Suppressor macrophage treated with lipopolysaccharide for 1 hour (primary cell): ENCODE data around the gene PCGF2.
A peak's percentile ranks its signal among the peaks of the same experiment; 100 is the strongest.
"Not testable (repeated sequence)": the region's sequence is repeated elsewhere in the genome, so short reads cannot be mapped to it uniquely, and the experiment has no call there.

Source experiments
- DNase-seq, 3 donors: peaks; one replicate each; pipeline ENCODE4 v3.0.0-alpha.2; 2020 to 2022

Gene PCGF2

GRCh38 chr17:38735161-38735997 lies 12.8 kb downstream of the PCGF2 start:
- peak; percentile 46 to 77 (median 69) for DNase-seq

GRCh38 chr17:38733982-38734973 lies 13.9 kb downstream of the PCGF2 start:
- no peak for DNase-seq

GRCh38 chr17:38733282-38733981 lies 14.7 kb downstream of the PCGF2 start:
- DNase-seq: no peak

GRCh38 chr17:38732376-38733281 lies 15.5 kb downstream of the PCGF2 start:
- no peak for DNase-seq

- peak in 2 of 3 donors; percentile 43 to 53 for DNase-seq
These were observed 16.4 kb downstream of the PCGF2 start for GRCh38 chr17:38731526-38732294.

- DNase-seq: peak in 1 of 3 donors; percentile 36
These were observed 17.4 kb downstream of the PCGF2 start for GRCh38 chr17:38730526-38731379.

- DNase-seq: peak; percentile 91 to 97 (median 95)
These were observed 18.1 kb downstream of the PCGF2 start, which contains the start of gene CISD3 for GRCh38 chr17:38729886-38730525. Gene CISD3, plus strand, starts transcription at chr17:38730341. Its CDS starts 18 bp downstream, at chr17:38730359.

GRCh38 chr17:38729368-38729885 lies 18.7 kb downstream of the PCGF2 start:
- DNase-seq: no peak

- peak in 1 of 3 donors; percentile 29 for DNase-seq
These were observed 19.8 kb downstream of the PCGF2 start for GRCh38 chr17:38728290-38728831.

GRCh38 chr17:38727736-38728135 lies 20.4 kb downstream of the PCGF2 start:
- DNase-seq: peak; percentile 56 to 78 (median 61)

- not testable (repeated sequence) for DNase-seq
These were observed 22.0 kb downstream of the PCGF2 start for GRCh38 chr17:38726145-38726544.

GRCh38 chr17:38725066-38725465 lies 23.1 kb downstream of the PCGF2 start:
- no peak for DNase-seq

GRCh38 chr17:38724337-38724988 lies 23.7 kb downstream of the PCGF2 start:
- no peak for DNase-seq

- no peak for DNase-seq
These were observed 26.3 kb downstream of the PCGF2 start for GRCh38 chr17:38721802-38722201.

- DNase-seq: no peak
These were observed 27.2 kb downstream of the PCGF2 start for GRCh38 chr17:38720941-38721340.

- DNase-seq: no peak
These were observed 28.0 kb downstream of the PCGF2 start for GRCh38 chr17:38719943-38720641.

GRCh38 chr17:38719289-38719942 lies 28.7 kb downstream of the PCGF2 start:
- DNase-seq: no peak
